ENCODE data around the gene IQCK. TPM values are rescaled to one million over a fixed set of nuclear protein-coding genes. Genes with fewer than 3 reads are reported as not detected.

Gene IQCK
- total RNA-seq, 1 experiment from 2014 or later: 24.1 TPM

DNA sequence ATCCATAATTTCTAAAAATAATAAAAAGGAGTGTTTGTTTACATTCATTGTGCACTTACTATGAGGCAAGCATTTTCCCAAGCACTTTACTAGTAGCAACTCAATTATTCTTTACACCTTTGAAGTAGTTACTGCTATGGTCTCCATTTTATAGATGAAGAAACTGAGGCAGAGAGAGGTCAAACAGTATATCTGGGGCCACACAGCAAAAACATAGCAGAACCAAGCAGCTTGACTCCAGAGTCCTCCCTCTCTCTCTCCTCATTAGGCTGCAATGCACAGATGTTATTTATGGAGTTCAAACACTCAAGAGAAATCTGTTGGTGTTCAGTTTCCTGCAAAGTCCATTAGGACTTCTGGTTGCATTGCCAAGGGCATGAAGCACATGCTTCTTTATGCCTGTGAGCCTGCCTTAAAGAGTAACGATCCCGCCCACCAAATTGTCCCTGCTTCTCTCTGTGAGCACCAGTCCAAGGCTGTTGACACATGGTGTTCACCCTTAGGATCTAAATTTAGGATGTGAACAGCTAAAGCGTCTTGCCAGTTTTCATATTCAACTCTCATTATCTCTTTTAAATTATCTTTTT lies 122.5 kb downstream of the IQCK start:
- in situ Hi-C loops (cut with HindIII; ENCODE audit: low pct_unique_long_range_greater_than_20kb, low sequenced_read_pairs): no loop called here
- no peak for DNase-seq (ENCODE audit: low read depth)

DNA sequence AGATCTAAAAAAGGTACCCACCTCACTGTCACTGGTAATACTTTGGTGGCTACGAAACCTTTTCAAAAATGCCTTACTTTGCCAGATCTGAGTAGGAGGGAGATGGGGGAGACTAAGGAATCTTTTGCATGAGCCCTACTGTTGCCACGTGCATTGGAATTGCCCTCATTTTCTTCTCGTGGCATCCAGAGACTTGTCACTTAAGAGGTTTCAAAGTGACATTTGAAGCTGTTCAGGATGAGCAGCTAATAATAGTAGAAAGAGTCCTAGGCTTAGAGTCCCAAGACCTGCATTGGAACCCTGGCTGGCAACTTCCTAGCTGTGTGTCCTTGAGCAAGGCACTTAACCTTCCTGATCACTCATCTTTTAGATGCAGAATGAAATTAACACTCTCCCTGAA lies 123.1 kb downstream of the IQCK start:
- DNase-seq (ENCODE audit: low read depth): no peak
- in situ Hi-C loops (cut with HindIII; ENCODE audit: low pct_unique_long_range_greater_than_20kb, low sequenced_read_pairs): no loop called here

DNA sequence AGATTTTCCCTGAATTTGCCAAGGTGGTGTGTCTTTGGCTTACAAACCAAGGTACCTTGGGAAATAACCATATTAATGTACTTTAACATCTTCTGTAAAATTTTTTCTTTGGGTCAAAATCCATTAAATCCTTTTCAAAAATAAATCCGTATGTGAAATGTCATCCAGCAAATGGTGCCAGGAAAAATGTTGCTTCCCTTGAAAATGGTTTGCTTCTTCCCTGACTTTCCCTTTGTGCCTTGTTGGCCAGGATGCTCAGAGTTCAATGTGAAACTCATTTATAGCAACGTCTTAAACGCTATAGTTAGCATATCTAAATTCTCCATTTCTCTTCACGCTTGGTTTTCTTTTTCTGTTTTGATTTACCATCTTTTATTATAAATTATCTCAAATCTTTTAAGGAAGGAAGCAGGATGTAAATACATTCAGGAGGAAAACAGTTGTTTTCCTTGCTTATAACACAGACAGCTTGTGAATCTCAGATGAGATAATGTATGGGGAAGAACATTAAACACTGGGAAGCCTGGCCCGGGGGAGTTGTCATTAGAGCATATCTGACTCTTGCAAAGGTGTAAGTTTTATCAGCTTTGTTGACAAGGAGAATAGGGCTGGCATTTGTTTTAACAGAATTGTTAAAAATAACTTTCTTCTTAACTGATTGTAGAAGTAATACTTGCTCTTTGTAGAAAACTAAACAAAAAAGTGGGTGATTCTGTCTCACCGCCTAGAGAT lies 124.5 kb downstream of the IQCK start:
- no peak for DNase-seq (ENCODE audit: low read depth)
- in situ Hi-C loops (cut with HindIII; ENCODE audit: low pct_unique_long_range_greater_than_20kb, low sequenced_read_pairs): no loop called here

DNA sequence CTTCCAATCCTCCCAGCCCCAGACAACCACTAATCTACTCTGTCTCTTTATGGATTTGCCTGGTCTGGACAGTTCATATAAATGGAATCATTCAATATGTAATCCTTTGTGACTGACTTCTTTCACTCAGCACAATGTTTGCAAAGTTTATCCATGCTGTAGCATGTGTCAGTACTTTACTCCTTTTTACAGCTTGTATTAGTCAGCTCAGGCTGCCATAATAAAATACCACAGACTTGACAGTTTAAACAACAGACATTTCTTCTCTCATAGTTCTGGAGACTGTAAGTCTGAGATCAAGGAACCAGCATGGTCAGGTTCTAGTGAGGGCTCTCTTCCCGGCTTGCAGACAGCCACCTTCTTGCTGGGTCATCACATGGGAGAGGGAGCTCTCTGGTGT lies 125.3 kb downstream of the IQCK start:
- DNase-seq (ENCODE audit: low read depth): no peak
- in situ Hi-C loops (cut with HindIII; ENCODE audit: low pct_unique_long_range_greater_than_20kb, low sequenced_read_pairs): no loop called here

DNA sequence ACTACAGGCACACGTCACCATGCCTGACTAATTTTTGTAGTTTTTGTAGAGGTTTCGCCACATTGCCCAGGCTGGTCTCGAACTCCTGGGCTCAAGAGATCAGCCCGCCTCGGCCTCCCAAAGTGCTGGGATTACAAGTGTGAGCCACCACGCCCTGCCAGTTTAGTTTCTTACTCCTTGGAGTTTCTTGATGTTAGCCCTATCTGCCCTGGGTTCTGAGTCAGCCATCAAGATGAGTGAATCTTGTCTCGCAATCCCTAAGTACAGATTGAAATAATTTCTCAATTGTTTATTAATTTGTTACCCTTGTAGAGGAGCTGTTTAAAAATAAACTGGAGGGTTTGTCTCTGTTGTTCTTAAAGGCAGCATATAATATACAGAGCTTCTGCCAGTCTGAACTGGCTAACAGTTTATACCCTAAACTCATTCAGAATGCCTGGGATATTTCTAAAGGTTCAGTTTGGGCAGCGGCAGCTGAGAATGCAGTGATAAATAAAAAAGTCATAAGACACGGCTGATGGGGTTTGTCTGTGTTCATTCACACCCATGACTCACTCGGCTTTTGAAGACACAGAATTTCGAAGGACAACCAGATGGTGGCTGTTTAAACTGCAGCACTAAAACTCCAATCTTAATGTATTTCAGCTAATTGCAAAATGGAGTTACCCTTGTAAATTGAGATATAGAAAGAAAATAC lies 127.0 kb downstream of the IQCK start:
- peak; percentile 79 for DNase-seq (ENCODE audit: low read depth)

DNA sequence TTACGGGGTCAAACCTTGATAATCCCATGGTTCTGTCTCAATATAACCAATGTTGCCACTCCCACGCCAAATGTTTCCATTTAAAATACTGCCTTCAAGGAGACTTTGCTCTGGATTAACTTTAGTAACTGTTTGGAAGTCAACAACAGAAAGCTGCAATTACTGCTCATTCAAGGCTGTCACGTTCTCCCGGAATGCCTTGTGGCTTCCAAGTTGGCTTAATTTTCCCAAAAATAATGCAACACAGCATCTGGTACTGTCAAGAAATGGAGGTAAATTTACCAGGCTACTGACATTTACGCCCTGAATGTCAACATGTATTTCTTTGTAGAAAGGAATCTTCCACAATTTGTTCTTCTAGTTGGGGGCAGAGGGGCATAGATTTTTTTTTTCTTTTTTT lies 128.4 kb downstream of the IQCK start:
- in situ Hi-C loops (cut with HindIII; ENCODE audit: low pct_unique_long_range_greater_than_20kb, low sequenced_read_pairs): no loop called here
- no peak for DNase-seq (ENCODE audit: low read depth)

More for the DNA sequence above, 127.0 kb downstream of the IQCK start:
- in situ Hi-C loops (cut with HindIII; ENCODE audit: low pct_unique_long_range_greater_than_20kb, low sequenced_read_pairs): no loop called here

DNA sequence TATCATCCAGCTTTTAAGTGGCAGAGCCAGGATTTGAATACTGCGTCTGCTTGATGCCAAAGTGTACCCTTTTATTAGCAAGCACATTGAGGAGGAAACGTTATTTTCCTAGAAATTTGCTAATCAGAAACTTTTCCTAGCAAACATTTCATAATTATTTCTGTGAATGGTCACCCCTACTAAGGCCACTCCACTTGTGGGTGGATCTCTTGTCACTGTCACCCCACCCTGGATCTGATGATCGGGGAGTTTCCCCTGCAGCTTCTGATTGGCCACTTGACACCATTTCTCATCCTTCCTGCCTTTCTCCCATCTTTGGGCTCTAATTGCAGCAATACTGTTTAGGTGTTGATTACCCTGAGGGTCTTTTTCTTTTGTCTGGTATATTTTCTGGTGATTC lies 130.7 kb downstream of the IQCK start:
- in situ Hi-C loops (cut with HindIII; ENCODE audit: low pct_unique_long_range_greater_than_20kb, low sequenced_read_pairs): no loop called here
- DNase-seq (ENCODE audit: low read depth): no peak

DNA sequence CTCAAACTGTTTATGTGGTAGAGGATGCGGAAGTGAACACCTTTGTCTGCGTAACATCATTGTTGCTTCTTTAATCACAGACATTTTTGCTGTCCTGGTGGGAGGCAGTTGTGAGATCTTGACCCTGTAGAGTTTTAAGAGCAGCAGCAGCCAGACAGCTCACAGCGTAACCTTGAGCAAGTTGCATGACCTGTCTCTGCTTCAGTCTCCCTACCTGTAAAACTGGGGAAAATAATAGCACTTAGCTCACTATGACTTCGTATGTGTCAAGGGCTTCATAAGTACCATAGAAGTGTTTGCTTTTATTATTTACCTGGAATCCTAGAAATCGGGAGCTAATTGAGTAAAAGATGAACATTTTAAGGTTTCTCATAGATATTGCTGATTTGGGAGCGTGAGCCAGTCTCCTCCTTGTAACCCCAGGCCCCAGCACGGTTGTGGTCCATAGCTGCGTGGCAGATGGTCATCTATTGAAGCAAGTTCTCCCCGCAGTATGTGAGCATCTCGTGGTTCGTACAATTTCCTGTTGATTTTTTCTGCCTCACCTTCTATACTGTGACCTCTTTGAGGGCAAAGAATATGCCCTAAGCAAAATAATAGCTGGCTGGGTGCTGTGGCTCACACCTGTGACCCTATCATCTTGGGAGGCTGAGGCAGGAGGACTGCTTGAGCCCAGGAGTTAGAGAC lies 132.2 kb downstream of the IQCK start:
- no peak for DNase-seq (ENCODE audit: low read depth)
- in situ Hi-C loops (cut with HindIII; ENCODE audit: low pct_unique_long_range_greater_than_20kb, low sequenced_read_pairs): no loop called here

DNA sequence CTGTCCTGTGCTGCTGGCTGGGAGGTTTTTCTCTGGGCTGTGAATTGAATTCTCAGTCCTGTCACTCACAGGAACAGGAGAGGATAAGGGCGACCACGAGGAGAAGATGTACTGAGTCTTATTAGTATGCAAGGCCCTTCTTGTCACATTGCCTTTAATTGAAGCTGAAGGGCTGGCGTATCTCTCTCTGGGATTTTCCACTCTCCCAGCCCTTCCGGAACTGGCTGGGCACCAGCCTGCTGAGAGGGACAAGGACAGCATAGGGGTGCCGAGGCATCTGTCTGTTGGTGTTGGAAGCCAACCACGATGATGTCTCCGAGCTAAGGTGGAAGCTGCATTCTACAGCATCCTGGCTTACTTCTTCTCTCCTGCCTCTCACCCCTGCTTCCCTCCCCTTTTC lies 133.4 kb downstream of the IQCK start:
- in situ Hi-C loops (cut with HindIII; ENCODE audit: low pct_unique_long_range_greater_than_20kb, low sequenced_read_pairs): no loop called here
- DNase-seq (ENCODE audit: low read depth): no peak

DNA sequence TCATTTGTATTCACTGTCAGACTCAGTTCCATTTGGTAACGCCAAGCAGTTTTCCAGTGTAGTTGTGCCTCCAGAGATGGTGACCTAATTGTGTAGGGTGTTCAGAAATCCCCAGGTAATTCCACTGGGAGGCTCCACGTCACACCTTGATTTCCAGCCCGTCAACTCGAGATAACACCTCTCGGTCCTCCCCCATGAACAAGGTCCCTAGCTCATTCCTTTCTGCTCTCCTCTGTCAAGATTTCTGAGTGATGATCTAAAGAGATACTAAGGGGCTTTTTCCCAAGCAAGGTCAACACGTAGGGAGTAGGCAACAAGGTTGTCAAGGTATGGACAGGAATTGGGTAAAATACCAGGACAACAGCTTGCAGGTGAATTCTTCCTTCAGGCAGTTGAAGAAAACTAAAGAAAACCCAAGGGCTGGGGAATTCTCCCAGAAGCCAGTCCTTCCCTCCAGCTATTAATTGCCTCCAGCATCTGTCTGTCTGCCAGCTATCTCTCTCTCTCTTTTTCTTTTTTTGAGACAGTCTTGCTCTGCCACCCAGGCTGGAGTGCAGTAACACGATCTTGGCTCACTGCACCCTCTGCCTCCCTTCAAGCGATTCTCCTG lies 135.2 kb downstream of the IQCK start:
- in situ Hi-C loops (cut with HindIII; ENCODE audit: low pct_unique_long_range_greater_than_20kb, low sequenced_read_pairs): no loop called here
- no peak for DNase-seq (ENCODE audit: low read depth)

DNA sequence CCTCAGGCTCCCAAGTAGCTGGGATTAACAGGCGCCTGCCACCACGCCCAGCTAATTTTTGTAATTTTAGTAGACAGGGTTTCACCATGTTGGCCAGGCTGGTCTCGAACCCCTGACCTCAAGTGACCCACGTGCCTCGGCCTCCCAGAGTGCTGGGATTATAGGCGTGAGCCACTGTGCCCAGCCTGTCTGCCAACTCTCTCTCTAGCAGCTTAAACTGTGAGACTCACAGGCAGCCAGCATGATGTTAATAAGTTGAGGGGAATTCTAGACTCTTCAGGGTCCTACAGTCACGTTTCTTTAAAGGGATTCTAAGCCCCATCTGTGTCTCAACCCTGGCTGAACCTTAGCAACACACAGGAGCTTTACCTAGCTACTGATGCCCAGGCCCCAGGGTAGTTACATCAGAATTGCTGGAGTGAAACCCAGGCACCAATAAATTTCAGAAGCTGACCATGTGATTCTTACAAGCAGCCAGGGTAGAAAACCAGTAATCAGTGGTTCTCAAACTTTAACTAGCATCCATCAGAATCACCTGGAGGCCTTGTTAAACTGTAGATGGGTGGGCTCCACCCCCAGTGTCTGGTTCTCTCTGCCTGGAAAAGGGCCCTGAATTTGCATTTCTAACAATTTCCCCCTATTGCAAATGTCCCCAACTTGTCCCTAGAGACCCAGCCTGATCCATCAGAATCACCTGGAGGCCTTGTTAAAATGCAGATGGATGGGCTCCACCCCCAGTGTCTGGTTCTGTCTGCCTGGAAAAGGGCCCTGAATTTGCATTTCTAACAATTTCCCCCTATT lies 135.9 kb downstream of the IQCK start:
- peak; percentile 58 for DNase-seq (ENCODE audit: low read depth)
- in situ Hi-C loops (cut with HindIII; ENCODE audit: low pct_unique_long_range_greater_than_20kb, low sequenced_read_pairs): no loop called here

DNA sequence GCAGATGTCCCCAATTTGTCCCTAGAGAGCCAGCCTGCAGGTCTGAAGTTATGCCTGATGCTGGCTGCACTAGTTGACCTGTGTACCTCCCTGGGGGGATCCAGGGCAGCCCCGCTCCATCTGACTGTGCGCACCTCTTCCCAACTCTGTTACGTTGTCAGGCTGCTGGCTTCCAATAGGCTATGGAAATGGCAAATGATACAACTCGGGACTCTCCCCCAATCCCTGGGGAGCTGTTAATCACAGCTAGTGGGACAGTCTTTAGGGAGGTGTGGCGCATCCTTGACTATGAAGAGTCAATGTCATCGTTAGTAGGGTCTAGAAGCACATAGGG lies 136.4 kb downstream of the IQCK start:
- DNase-seq (ENCODE audit: low read depth): no peak
- in situ Hi-C loops (cut with HindIII; ENCODE audit: low pct_unique_long_range_greater_than_20kb, low sequenced_read_pairs): no loop called here

DNA sequence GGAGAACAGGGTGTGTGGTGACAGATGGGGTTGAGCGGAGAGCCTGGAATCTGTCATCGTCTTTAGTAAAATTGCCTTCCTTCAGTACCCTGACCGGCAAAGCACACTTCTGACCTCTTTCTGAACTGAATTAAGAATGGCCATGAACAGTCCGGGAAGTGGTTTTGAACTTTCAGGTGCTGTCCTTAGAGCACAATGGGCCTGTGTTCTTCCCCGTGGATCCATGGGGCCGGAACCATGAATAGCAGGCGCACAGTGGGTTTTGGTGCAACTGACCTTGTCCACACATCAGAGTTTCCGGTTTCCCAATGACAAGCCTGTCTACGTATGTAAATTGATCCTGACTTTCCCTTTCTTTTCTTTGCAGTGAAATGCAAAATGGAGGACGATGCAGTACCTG lies 138.0 kb downstream of the IQCK start:
- in situ Hi-C loops (cut with HindIII; ENCODE audit: low pct_unique_long_range_greater_than_20kb, low sequenced_read_pairs): no loop called here
- no peak for DNase-seq (ENCODE audit: low read depth)

DNA sequence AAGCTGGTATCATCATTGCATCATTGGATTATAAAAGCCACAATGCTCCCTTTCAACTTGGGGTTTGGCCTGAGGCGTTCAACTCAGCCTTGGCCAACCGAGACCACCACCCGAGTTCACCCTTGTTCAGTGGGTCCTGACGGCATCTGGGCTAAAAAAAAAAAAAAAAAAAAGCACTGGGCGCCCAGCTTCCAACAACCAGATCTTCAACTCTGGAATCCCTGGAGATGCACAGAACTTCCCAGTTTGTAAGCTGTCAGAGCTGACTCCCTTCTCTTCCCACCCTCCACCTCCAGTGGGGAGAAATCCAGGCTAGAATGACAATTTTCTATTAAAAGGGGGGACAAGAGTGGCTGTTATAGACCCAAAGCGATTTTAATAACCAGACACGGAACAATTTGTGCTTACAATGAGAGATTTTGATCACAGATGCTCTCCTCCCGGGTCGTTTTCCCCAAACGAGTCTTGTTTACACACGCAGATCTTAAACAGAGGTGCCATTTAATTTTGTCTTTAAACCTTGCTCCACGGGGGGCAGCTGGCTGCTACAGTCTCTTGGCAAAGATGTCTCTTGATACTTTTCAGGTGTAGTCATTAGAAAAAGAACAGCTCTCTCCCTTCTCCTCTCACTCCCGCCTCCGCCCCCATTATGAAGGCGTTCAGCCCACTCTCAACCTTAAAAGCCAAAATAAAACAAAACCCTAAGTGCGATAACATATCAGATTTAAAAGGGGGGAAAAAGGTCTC lies 139.7 kb downstream of the IQCK start:
- no peak for DNase-seq (ENCODE audit: low read depth)
- in situ Hi-C loops (cut with HindIII; ENCODE audit: low pct_unique_long_range_greater_than_20kb, low sequenced_read_pairs): no loop called here

DNA sequence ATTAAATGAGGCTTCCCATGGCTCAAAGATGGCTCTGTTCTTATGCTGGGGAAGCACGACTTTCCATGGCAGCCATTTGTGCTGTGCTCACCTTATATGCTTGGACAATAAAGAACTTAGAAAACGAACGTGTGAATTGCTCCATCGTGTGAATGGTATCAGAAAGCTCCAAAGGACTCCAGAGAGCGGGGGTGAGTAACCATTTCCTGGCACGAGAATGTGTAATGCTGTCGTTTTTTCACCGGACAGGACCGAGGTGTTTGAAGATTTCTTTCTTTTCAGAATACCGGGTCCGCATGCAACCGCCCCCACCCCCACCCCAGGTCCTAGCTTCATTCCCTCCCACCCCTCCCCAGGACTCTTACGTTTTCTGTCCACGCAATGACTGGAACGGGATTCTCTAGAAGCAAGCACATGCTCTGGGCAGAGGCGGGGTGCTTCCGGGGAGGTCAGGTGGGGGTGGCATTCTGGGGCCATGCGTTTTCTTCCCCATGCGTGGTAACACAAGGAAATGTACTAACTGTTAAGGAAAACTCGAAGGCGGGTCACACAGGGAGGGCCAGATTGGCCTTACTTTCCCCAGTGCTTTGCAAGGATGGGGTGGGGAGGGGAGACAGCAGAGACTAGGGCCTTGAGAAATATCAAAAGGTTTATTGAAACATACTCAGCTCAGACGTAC lies 140.4 kb downstream of the IQCK start:
- in situ Hi-C loops (cut with HindIII; ENCODE audit: low pct_unique_long_range_greater_than_20kb, low sequenced_read_pairs): no loop called here

DNA sequence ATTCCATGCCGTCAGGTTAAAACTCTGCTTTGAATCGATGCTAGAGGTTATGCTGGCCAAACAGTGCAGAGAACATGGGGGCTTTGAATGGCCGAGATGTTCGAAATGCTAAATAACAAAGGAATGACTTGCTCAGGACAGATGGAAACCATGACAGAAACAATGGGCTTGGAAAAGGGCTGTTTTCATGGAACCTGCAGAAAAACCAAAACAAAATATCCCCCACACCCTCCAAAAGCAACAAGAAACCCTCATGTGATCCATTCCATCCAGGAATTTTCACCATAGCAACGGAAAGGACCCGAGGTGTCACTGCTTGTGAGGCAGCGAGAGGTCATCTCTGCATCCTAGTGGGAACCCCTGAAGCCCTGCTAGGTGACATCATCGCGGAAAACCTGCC lies 141.1 kb downstream of the IQCK start:
- in situ Hi-C loops (cut with HindIII; ENCODE audit: low pct_unique_long_range_greater_than_20kb, low sequenced_read_pairs): no loop called here
- DNase-seq (ENCODE audit: low read depth): no peak

More for the DNA sequence above, 140.4 kb downstream of the IQCK start:
- DNase-seq (ENCODE audit: low read depth): no peak

DNA sequence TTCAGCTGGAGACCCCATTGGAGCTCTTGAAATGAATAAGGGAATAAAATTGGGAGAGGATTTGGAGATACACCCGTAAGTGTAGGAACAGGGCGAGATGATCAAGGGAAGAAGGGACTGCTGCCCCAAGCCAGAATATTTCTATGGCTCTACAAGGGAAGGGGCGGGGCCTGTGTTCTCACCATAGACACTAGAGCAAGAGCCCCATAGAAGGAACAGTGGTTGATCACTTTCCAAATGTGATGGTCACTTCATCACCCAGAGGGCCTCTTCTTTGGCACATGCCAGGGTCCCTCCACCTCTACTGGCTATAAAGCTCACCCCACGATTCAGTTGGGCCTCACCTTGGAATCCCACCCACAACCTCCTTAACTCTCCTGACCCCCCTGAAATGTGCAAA lies 141.5 kb downstream of the IQCK start:
- no peak for DNase-seq (ENCODE audit: low read depth)
- in situ Hi-C loops (cut with HindIII; ENCODE audit: low pct_unique_long_range_greater_than_20kb, low sequenced_read_pairs): no loop called here
